ENCODE data around the gene EPN2.
"Not testable (repeated sequence)": the region's sequence is repeated elsewhere in the genome, so short reads cannot be mapped to it uniquely, and the experiment has no call there.

EPN2 gene

DNA sequence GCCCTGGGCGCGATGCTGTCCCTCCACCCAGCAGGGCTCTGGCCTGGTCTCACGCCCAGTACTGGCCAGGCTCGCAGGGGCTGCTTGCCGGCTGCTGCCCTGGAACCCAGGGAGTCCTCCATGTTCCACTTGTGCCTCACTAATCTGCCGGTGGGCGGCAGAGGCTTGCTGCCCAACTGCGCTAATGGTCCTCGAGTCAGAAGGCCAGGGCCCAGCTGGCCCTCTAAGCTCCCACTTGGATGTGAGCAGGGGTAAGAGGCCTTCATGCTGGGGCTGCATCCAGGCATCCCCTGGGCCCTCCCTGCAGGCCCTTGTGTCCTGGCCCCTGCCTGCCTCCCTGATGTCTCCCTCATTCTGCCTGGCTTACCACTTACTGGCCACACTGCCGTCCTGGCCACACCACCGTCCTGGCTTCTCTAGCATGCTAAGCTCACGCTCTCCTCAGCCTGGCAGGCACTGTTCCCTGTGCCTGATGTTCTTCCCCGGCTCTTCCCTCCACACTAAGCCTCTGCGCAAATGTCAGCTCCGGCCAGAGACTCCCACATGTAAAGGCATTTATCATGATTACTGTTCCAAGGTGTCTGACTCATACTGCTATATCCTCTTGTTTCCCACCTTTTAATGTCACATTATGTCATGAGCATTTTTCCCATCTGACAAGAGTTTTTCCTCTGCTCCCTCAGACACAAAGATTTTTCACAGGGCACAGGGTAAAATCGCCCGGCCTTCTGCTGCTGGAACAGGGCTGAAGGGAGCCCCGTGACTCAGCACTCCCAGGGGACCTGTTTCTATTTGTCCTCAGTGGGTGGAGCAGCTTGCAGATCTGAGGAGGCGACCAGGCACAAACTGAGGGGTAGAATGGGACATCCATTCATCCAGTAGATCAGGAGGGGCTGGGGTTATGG lies 109.4 kb downstream of the EPN2 start:
- DNase-seq, result peak in 1 of 2 donors; percentile 39

DNA sequence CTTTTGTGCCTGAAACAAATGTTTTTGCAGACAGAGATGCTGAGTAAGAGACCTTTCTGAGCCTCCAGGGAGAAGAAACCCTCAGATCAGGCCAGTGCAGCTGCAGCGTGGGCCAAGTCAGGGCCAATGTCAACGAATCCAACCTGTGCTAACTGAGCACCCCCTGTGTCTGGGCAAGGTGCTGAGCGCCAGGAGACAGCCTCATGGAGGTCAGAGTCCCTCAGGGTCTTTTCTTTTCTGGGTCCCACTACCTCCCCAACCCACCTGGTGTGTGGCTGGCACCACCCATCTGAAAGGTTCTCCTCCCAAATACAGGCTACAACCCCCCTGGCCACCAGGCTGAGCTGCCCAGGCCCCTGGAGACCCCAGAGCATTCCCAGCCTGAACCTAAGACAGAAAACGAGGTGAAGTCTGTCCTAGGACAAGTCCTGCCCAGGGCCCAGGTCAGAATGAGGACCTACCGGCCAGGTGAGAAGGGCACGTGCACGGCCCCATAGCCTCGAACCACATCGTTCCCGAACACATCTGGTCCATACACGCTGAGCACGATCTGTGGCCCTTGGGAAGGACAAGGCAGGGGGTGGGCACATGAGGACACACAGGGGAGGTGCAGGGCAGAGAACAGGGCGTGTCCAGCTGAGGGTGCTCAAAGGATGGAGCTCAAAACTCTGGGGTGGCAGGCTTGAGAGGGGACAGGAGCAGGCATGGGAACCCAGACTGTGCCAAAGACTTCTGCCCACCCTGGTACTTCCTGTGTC lies 110.3 kb downstream of the EPN2 start:
- DNase-seq, result no peak

DNA sequence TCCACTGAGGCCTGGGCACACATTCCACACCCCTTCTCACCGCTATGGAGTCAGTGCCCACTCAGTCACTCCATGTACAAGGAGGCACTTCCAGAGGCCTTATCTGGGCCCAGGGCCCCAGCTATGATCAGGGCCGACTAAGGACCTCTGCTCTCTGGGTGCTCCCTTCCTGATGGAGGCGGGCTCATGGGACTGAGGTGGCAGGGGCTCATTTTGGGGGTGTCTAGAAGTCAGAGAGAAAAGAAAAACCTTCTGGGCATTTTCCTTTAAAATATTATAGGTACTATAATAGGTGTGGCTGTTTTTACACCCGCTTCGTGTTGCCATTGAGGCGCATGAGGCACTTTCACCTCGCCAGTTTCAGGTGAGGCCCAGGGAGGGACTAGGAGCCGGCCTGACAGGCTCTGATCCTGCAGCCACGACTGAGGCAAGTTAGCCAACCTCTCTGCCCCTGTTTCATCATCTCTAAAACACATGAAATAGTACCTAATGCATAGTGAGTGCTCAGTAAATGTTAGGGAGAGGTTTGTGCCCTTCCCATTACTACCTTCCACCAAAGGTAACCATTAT lies 111.0 kb downstream of the EPN2 start:
- DNase-seq, result no peak

DNA sequence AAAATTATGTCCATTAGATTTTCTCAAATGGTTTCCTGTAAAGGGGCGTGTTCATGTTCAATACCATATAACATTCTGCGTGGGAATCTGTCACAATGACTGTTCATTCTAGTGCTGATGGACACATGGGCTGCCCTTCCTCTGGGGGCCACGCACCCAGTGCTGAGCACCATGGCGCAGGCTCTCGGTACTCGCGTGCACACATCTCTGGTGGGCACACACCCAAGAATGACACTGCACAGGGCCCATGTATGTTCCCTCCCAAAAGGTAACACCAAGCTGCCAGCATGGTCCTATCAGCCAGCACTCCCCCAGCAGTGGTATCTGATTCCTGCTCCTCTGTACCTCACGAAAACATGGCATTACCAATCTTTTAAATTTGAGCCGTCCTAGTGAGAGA lies 111.6 kb downstream of the EPN2 start:
- no peak for DNase-seq

DNA sequence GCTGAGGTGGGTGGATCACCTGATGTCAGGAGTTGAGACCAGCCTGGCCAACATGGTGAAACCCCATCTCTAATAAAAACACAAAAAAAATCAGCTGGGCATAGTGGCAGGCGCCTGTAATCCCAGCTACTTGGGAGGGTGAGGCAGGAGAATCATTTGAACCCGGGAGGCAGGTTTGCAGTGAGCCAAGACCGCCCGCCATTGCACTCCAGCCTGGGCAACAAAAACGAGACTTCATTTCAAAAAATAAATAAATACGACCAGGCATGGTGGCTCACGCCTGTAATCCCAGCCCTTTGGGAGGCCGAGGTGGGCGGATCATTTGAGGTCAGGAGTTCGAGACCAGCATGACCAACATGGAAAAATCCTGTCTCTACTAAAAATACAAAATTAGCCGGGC lies 116.2 kb downstream of the EPN2 start:
- DNase-seq, result not testable (repeated sequence)

DNA sequence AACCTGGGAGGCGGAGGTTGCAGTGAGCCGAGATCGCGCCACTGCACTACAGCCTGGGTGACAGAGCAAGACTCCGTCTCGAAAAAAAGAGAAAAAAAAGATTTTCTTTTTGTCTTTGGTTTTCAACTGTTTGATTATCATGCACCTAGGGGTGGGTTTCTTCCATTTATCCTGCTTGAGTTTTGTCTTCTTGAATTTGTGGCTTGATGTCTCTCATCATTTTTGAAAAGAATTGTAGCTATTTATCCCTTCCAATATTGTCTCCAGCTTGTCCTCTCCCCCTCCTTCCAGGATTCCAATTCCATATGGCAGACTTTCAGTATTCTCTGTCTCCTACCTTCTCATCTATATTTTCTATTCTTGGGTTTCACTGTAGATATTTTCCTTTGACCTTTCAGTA lies 117.6 kb downstream of the EPN2 start:
- DNase-seq, result no peak

DNA sequence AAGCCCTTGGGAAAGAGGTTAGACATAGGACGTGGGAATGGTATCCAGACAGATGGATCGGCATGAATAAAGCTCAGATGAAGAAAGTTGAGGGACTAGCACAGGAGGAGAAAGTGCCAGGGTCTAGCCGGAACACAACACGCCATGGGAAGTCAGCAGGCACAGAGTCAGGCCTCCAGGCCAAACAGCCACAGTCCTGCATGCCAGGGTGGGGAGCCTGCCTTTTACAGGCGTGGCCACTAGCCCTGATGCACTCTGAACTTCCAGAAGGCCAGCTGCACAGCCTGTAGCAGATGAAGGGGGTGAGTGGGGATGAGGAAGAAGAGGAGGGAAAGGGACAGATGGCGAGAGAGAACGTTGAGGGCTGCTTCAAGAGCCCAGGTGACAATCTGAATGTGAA lies 120.2 kb downstream of the EPN2 start:
- no peak for DNase-seq

DNA sequence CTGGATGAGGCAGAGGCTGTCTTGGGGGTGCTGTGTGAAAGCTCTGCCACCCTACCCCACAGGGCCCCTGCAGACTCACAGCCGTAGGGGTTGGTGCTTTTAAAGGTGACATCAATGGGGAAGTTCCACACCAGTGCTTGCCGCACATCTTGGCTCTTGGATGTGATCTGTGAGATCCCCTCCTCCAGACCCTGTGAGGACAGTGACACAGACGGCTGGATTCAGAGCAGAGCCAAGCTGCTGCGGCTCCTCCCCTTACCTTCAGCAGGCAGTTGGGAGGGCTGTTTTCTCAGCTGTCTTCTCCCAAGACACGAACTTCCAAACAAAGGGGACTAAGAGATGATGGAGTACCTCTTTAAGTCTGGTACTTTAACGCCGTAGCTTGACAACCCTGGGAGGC lies 120.6 kb downstream of the EPN2 start:
- DNase-seq, result no peak

DNA sequence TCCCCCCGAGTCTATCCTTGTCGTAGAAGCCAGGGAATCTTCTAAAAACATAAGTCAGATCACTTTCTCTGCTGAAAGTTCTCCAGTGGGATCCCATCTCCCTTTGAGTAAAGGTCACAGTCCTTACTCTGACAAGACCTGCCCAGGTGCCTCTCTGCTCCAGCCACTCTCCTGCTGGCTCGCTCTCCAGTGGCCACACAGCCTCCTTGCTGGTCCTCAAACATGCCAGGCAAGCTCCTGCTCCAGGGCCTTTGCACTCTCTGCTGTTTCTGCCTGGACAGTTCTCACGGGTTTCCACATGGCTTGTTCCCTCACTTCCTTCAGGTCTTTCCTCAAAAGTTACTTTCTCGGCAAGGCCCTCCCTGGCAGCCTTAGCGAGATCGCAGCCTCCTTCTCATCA lies 122.0 kb downstream of the EPN2 start:
- no peak for DNase-seq

DNA sequence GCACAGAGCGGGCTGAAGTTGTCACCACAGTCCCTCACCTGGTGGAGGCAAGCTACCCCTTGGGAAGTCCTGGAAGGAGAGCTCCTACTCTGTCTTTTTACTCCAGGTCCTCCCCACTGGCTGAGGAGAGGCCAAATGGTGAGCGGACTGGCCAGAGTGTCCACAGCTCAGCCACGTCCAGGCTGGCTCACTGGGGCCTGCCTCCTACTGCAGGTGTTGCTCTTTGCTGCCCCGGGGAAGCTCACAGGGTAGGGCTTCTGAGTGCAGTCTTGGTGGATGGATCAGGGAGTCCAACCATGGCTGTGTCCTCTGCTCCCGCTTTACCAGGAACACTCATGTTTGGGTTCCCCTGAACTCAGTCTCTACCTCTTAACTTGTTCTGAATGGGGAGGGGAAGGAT lies 122.7 kb downstream of the EPN2 start:
- no peak for DNase-seq

DNA sequence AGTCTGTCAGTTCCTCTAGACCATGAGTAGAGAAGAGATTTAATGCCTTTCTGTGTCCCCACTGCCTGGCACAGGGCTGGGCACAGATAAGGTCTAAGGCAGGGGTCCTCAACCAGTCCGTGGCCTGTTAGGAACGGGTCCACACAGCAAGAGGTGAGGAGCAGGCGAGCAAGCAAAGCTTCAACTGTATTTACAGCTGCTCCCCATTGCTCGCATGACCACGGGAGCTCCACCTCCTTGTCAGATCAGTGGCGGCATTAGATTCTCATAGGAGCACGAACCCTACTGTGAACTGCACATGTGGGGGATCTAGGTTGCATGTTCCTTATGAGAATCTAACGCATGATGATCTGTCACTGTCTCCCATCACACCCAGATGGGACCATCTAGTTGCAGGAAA lies 123.6 kb downstream of the EPN2 start:
- DNase-seq, result no peak

DNA sequence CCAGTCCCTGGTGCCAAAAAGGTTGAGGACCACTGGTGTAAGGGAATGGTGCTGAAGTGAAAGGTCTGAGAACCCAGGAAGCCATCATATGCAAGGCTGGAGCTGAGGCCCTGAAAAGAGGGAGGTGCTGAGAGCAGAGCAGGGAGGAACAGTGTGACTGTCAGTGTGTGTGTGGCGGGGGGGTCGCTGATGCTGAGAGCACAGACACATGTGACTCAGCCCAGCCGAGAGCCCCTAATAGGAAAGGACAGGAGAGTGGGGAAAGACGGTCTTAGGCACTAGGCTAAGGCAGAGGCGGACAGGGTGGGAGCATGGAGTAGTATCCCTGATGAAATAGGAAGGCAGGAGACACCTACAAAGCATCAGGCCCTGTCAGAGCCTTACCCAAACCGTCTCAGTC lies 124.2 kb downstream of the EPN2 start:
- no peak for DNase-seq

DNA sequence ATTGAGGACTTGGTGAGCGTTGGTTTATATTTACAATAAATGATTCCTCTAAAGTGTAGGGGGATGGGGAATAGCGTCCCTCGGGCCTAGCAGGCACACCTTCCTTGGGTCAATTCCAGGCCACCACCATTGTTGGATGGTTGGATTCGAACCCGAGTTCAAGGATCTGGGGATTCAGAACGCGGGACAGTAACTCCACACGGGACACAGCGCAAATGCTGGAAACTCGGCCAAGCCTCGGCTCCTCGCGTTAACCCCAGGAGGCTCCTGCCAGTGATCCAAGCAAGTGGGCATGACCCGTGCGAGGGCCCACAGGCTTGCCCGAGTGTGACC lies 124.7 kb downstream of the EPN2 start:
- DNase-seq, result no peak

DNA sequence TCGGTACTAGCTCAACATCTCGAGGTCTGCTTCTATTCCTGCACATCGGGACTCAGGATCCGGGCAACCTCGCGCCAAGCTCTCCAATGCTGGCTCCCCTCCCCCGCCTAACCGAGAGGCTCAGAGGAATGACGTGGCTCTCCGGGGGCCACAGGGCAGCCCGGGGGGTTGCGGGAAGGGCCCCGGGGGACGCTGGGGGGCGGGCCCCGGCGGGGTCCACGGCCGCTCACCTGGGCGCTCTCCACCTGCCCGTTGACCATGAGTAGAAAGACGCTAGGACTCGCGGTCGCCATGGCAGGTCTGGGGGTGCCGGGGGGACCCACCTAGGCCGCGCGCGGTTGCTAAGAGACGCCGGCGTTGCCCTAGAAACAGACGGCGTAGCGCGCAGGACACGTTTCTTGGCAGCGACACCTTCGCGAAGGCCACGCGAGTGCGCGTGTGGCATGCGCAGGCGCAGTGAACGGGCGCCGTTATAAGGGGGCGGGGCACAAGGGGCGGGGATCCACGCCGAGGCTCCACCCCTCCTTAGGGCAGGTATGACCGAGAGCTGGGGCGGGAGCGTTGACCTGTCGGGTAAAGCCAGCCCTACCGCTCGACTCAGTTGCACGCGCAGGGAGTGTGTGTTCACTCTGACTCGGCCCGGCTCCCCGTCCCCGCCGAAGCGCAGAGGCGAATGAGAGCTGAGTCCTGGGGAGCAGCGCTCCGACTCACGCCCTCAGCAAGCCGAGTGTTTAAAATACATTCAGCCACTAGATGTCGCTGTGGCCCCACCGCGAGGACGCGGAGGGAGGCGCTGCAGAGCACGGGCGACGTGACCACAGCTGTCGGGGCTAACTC lies 125.3 kb downstream of the EPN2 start, which contains the start of gene B9D1:
TSS of gene B9D1 (minus strand) at position 447 of the 837 bp plus-strand sequence. CDS start at position 293, 154 bp downstream.
- peak; percentile 87 to 96 for DNase-seq

DNA sequence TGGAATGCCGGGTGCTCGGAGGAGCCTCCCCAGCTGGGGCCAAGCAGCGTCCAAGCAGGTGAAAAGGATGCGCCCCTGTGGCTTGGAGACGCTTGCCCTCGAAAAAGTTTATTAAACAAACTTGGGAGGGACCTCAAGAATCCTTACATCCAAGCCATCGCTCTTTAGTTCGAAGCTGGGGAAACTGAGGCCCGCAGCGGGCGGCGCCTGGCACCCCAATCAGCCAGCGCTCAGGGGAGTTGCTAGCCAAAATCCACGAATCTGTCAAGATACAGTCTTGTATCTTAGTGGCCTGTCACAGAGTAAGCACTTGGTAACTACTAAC lies 125.9 kb downstream of the EPN2 start:
- no peak for DNase-seq

DNA sequence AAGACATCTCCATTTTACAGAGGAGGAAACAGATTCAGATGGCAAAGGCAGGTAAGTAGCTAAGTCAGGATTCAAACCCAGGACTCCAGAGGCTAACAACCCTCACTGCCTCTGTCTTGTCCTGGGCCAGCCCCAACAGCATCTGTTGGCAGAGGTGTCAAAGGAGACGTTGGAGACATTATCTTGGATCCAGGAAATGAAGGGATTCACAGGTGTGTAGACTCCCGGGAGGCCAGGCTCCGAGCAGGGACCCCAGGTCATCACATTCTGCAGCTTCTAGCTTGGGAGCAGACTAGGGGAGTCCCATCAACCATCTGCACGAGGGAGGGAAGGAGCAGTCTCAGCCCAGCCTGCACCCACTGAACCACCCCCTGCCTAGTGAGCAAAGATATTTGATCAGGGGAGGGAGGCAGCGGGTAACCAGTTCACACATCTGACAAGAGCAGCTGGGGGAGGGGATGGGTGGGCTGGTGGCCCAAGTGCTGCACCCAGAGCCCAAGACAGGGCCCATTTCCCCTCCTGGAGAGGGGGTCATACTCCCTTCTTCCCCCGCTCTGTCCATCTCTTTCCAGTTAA lies 126.4 kb downstream of the EPN2 start:
- no peak for DNase-seq

DNA sequence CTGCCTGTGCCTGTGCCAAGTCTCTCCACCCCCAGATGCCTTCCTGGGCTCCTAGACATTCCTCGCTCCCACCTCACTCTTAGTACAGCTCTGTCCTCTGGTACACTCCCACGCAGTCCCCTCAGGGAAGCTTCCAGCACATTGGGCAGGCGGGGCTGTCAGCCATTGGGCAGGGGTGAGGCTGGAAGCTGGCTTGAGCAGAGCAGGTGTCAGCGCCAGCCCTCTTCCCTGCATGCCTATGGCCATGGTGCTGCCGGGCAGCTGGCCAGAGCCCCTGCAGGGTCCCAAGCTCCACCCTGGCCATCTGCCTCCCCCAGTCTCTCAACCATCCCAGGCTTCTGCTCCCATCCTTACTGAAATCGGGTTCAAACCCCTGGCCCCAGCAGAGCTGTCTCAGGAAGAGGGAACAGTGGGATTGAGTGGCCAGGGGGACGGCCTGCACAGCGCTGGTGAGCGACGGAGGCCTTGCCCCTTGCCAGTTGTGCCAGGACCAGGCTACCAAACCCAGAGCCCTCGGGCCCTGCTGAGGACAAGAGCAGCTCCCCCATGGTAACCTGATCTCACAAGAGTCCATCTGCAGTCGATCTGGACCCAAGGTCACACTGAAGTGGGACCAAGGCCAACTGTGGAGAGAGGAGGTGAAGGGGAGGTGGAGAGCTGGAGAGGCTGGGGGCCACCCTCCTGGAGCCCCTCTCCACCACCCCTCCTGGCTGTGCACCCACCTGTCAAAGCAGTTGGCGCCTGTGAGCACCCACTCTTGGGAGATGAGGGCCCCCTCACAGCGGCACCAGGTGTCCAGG lies 127.7 kb downstream of the EPN2 start:
- no peak for DNase-seq

DNA sequence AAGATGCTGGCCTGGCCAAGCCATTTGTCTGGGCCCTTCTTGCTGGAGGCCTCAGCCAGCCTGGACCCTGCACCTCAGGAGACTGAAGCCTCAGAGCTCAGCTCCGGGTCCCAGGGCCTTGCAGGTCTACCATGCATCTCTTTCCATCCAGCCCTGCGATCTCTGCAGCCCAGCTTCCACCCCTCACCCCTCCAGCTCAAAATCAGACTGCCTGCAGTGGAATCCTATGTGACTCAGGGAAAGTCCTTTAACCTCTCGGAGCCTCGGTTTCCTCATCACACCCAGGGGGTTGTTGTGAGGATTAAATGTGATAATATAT lies 128.3 kb downstream of the EPN2 start:
- no peak for DNase-seq

DNA sequence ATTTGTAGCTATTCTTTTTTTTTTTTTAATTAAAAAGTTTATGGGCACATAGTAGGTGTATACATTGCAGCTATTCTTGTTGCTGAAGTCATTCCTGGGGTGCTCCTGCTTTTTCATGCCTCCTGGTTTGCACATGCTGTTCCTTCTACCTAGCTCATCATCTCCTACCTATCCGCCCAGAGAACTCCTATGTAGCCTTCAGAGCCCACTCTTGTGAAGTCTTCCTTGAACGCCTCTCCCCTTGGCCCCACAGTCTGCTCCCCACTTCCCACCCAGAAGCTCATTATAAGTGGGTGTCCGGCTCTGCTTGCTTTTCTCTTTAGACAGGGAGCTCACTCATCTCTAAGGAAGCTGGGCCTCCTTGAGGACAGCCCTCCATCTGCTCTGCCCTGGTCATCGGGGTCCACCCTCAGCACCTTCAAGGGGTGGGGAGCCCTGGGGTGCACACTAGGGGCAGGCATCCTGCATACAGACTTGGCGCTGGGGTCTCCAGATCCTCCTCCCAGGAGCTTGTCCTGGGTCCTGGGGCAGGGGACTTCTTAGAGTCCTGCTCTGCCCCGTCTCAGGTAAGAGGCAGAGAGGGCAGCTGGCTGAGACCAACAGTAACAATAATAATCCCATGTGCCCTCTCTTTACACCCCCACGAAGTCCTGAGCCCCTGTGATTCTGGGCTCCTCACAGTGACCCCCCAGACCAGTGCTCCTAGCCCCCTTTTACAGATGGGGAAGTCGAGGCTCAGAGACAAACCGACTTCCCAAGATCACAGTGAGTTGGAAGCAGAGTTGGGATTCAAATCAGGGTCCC lies 128.9 kb downstream of the EPN2 start:
- DNase-seq, result no peak

DNA sequence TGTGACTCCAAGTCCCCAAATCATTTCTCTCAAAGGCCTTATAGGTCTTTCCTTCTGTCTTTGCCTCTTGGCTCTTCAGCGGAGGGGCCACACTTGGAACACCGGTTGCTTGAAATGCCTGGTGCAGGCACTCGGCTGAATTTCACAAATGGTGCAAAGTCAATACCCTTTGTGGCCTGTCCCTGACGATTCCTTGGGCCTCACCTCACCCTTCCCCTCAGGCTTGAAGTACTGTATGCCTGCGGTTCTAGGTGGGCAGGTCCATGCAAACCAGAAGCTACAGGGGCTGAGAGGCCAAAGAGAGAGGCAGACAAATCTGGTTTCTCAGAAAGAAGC lies 129.4 kb downstream of the EPN2 start:
- DNase-seq, result no peak

DNA sequence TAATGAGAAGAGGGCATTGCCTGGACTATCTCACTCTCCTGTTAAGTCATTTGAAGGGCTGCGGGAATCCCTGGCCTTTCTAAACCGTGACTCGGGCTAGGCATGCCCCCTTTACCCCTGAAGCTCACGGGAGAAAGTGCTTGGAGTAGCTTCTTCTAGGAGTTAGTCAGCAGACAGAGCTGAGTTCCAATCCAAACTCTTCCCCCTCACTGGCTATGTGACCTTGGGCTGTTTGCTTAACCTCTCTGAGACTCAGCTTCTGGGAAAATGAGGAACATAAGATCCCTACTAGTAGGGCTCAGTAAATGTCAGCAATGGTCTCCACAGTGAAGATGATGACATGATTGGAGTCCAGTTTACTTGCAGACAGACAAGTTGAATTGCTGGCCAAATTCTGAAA lies 131.1 kb downstream of the EPN2 start:
- DNase-seq, result no peak
